GM12878 (cell line): ENCODE results near the gene LCE1F. TPM values are rescaled to one million over a fixed set of nuclear protein-coding genes. Genes with fewer than 3 reads are reported as not detected.

Source experiments
- ATAC-seq: fragments of 200-7000 bp; cut with Tn5 transposase; 3 replicates; pipeline ENCODE4 v1.9.1; 2020; ENCODE audit warnings: mild to moderate bottlenecking, moderate library complexity
- BruUV-seq: library from RNA; stranded (reverse); fragments of 400-500 nt; replicated peaks from 2 replicates; lab custom pipeline; 2021; lab: Mats Ljungman, UMichigan
- CTCF ChIA-PET: fragments of 300-600 bp; sonication (Branson Sonifier 250); formaldehyde crosslinking; extraction: SDS; loops from one replicate; lab custom pipeline; 2021; ENCODE audit warnings: inconsistent platforms; lab: Yijun Ruan, JAX
- POLR2A ChIA-PET: fragments of 350-600 bp; formaldehyde crosslinking; extraction: SDS; loops from one replicate; lab custom pipeline; 2021; ENCODE audit warnings: inconsistent platforms; lab: Charles Lee
- RAD21 ChIA-PET: fragments of 300-600 bp; sonication (Branson Sonifier 250); formaldehyde crosslinking; loops from one replicate; lab custom pipeline; 2023; ENCODE audit warnings: antibody characterized with exemption; ENCODE audit not compliant: unreplicated experiment; lab: Charles Lee
- SMC1A ChIA-PET: fragments of 300-600 bp; sonication (Branson Sonifier 250); formaldehyde crosslinking; loops from one replicate; lab custom pipeline; 2023; ENCODE audit not compliant: unreplicated experiment, uncharacterized antibody; lab: Charles Lee
- DNase-seq: peaks from one replicate; pipeline ENCODE4 v3.0.0-alpha.2; 2011; ENCODE audit warnings: low read depth, low spot score
- FAIRE-seq: peaks from 3 replicates; lab custom pipeline; 2011; peaks lifted over from hg19 to GRCh38; lab: Jason Lieb, UNC
- H2AFZ ChIP-seq: 2 replicates; pipeline ENCODE4 v1.6.0; 2011; ENCODE audit warnings: low read depth, low read length, control low read depth; ENCODE audit not compliant: control insufficient read depth
- H3K27ac ChIP-seq: 2 replicates; pipeline ENCODE4 v1.5.1; 2011; ENCODE audit warnings: control low read depth; ENCODE audit not compliant: control insufficient read depth, insufficient read depth
- H3K27me3 ChIP-seq, 2 experiments: replicated peaks in 1 of 2; 2 replicates each; pipeline versions ENCODE4 v1.6.0 to v1.6.1; 2011; ENCODE audit warnings: low read length in 1 of 2; ENCODE audit not compliant: control insufficient read depth in 2 of 2, insufficient read depth in 2 of 2
- H3K36me3 ChIP-seq, 2 experiments: 2 replicates each; pipeline ENCODE4 v1.5.1; 2011; ENCODE audit warnings: low read length in 1 of 2; ENCODE audit not compliant: control insufficient read depth in 2 of 2, insufficient read depth in 2 of 2
- H3K4me1 ChIP-seq: 2 replicates; pipeline ENCODE4 v1.6.1; 2011; ENCODE audit warnings: mild to moderate bottlenecking, low read length, moderate library complexity, mixed read lengths; ENCODE audit not compliant: control insufficient read depth, insufficient read depth
- H3K4me2 ChIP-seq: 2 replicates; pipeline ENCODE4 v1.6.0; 2011; ENCODE audit warnings: control low read depth; ENCODE audit not compliant: control insufficient read depth, insufficient read depth
- H3K4me3 ChIP-seq: fragments of 200-600 bp; sonication (generic); 2 replicates; pipeline ENCODE4 v1.5.1; 2016
- H3K79me2 ChIP-seq: 2 replicates; pipeline ENCODE4 v1.6.0; 2011; ENCODE audit warnings: low read length; ENCODE audit not compliant: control insufficient read depth, insufficient read depth
- H3K9ac ChIP-seq: 2 replicates; pipeline ENCODE4 v1.8.0; 2011; ENCODE audit warnings: low read length, control low read depth, mixed read lengths; ENCODE audit not compliant: control insufficient read depth, insufficient read depth
- H3K9me3 ChIP-seq: replicated peaks from 3 replicates; pipeline ENCODE4 v1.5.1; 2011; ENCODE audit warnings: mild to moderate bottlenecking, low read length; ENCODE audit not compliant: control insufficient read depth, insufficient read depth
- H4K20me1 ChIP-seq: 2 replicates; pipeline ENCODE4 v1.6.0; 2011; ENCODE audit not compliant: control insufficient read depth, insufficient read depth
- BCLAF1 ChIP-seq: fragments of 450-650 bp; IDR thresholded peaks from 2 replicates; pipeline ENCODE4 v1.6.1; 2017; ENCODE audit warnings: antibody characterized with exemption, mild to moderate bottlenecking, moderate library complexity
- CBX3 ChIP-seq: fragments of 200-600 bp; sonication (generic); IDR thresholded peaks from 2 replicates; pipeline ENCODE4 v1.6.1; 2016; ENCODE audit warnings: low read depth, borderline replicate concordance
- CHD2 ChIP-seq: IDR thresholded peaks from 2 replicates; pipeline ENCODE4 v1.6.1; 2011; ENCODE audit warnings: low read depth, low read length, improper control_type of control experiment, borderline replicate concordance
- CHD4 ChIP-seq: fragments of 200-600 bp; sonication (generic); IDR thresholded peaks from 2 replicates; pipeline ENCODE4 v1.6.1; 2016; ENCODE audit warnings: mild to moderate bottlenecking
- EED ChIP-seq: sonication (generic); IDR thresholded peaks from 2 replicates; pipeline ENCODE4 v1.6.1; 2016; ENCODE audit warnings: antibody characterized with exemption, low read depth
- GABPA ChIP-seq: IDR thresholded peaks from 2 replicates; pipeline ENCODE4 v1.6.1; 2014; ENCODE audit warnings: antibody characterized with exemption, low read depth, mild to moderate bottlenecking, inconsistent platforms
- HDAC2 ChIP-seq: fragments of 200-600 bp; sonication (generic); IDR thresholded peaks from 2 replicates; pipeline ENCODE4 v1.6.1; 2017
- JUNB ChIP-seq: IDR thresholded peaks from 2 replicates; pipeline ENCODE4 v1.6.1; 2016; ENCODE audit warnings: antibody characterized with exemption, mild to moderate bottlenecking
- MTA2 ChIP-seq: fragments of 450-650 bp; IDR thresholded peaks from 2 replicates; pipeline ENCODE4 v1.6.1; 2016; ENCODE audit warnings: low read depth, mild to moderate bottlenecking, moderate library complexity
- SMARCA5 ChIP-seq: fragments of 450-650 bp; IDR thresholded peaks from 2 replicates; pipeline ENCODE4 v1.6.1; 2017; ENCODE audit warnings: mild to moderate bottlenecking
- STAT1 ChIP-seq: fragments of 450-650 bp; conservative IDR thresholded peaks from 2 replicates; pipeline ENCODE4 v1.6.1; 2014; ENCODE audit warnings: antibody characterized with exemption, mild to moderate bottlenecking
- ZNF592 ChIP-seq: fragments of 450-650 bp; IDR thresholded peaks from 2 replicates; pipeline ENCODE4 v1.6.1; 2017; ENCODE audit warnings: mild to moderate bottlenecking, moderate library complexity
- ZSCAN29 ChIP-seq: fragments of 450-650 bp; IDR thresholded peaks from 2 replicates; pipeline ENCODE4 v1.6.1; 2017; ENCODE audit warnings: mild to moderate bottlenecking, moderate library complexity
- WGBS: methylation state at CpG from one replicate; pipeline ENCODE4 v1.1.6; 2016; ENCODE audit warnings: low lambda C conversion rate; ENCODE audit not compliant: insufficient replicate concordance, insufficient coverage; ENCODE audit errors: missing lambda C conversion rate; 5-methylcytosine and 5-hydroxymethylcytosine counted together
- in situ Hi-C: fragments of 300-500 bp; cut with MboI; formaldehyde crosslinking; loops from 9 replicates; pipeline ENCODE4 v1.14.3; 2018; ENCODE audit warnings: mixed read lengths
- intact Hi-C: fragments of 100-400 bp; cut with micrococcal nuclease; formaldehyde crosslinking; loops from one replicate; pipeline ENCODE4 v1.14.2; 2022; ENCODE audit not compliant: unreplicated experiment
- polyA plus RNA-seq, 11 experiments: library from polyadenylated mRNA; depleted of rRNA in 4 of 11; unstranded in 6 of 11; stranded (reverse) in 5 of 11; fragments of >200 nt; fragmentation: Nextera tagmentation in 4 of 11; fragmentation: Illumina TruSeq in 1 of 11; extraction: Ambion mirVana in 4 of 11; extraction: Trizol in 1 of 11; gene quantifications; 1 replicate in 1 of 11; 2 replicates in 10 of 11; pipeline versions ENCODE4 v1.2.1 to v1.2.3, GENCODE V29; 2011 to 2016; ENCODE audit warnings: inconsistent platforms in 2 of 11, missing spikeins in 2 of 11, low read depth in 1 of 11
- total RNA-seq, 4 experiments: library from RNA; depleted of rRNA in 3 of 4; stranded (reverse); fragments of >200 nt in 3 of 4; fragmentation: Illumina TruSeq in 1 of 4; extraction: Trizol in 1 of 4; gene quantifications; 2 replicates each; pipeline versions ENCODE4 v1.2.1 to v1.2.3, GENCODE V29; 2013 to 2021
- TF ChIP-seq, protein P1 (sequence below): fragments of 450-650 bp; IDR thresholded peaks from 2 replicates; pipeline ENCODE4 v1.6.1; 2018; ENCODE audit warnings: mild to moderate bottlenecking, low read depth, moderate library complexity; ENCODE audit not compliant: partially characterized antibody

Gene LCE1F
- total and polyA plus RNA-seq, 10 of the 15 experiments (the other 5 are each of a cell fraction or from before 2014, with no cell fraction given): 0.72 to 0.96 TPM; not detected in 8

DNA sequence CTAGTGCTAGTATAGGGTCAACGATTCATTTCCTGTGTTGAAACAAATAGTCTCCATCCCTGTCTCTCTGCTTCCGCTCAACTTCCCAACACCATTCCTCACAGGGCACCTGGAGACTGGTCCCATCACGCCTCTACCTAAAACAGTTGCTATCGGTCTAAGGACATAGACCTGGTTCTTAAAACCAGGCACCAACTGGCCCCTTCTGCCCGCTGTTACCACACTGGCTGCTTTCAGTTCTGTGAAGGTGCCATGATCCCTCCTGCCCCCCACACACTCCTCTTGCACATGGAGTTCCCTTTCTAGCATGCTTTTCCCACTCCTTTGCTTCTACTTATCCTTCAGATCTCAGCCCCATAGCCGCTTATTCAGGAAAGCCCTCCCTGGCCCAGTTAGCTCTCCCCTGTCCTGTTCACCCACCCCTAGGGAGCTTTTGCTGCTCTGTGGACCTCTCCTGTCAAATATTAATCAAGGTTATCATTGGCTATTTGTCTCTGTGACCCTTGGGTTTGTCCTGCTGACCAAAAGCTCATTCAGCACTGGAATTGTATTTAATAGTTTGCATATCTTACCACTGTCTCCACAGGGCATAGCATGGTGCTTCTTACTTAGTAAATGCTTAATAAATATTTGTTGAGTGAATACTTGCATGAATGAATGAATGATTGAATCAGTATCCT lies 29.0 kb upstream of the LCE1F start (continued):
- no peak for TF ChIP-seq BCLAF1
- TF ChIP-seq, protein P1, sequence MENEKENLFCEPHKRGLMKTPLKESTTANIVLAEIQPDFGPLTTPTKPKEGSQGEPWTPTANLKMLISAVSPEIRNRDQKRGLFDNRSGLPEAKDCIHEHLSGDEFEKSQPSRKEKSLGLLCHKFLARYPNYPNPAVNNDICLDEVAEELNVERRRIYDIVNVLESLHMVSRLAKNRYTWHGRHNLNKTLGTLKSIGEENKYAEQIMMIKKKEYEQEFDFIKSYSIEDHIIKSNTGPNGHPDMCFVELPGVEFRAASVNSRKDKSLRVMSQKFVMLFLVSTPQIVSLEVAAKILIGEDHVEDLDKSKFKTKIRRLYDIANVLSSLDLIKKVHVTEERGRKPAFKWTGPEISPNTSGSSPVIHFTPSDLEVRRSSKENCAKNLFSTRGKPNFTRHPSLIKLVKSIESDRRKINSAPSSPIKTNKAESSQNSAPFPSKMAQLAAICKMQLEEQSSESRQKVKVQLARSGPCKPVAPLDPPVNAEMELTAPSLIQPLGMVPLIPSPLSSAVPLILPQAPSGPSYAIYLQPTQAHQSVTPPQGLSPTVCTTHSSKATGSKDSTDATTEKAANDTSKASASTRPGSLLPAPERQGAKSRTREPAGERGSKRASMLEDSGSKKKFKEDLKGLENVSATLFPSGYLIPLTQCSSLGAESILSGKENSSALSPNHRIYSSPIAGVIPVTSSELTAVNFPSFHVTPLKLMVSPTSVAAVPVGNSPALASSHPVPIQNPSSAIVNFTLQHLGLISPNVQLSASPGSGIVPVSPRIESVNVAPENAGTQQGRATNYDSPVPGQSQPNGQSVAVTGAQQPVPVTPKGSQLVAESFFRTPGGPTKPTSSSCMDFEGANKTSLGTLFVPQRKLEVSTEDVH: no peak

- FAIRE-seq: no peak
- RAD21 ChIA-PET: no interaction called here
- WGBS: 0% methylated on average over 1 of the region's 1 CpG
- TF ChIP-seq CHD2: no peak
- no peak for TF ChIP-seq STAT1
- TF ChIP-seq EED: no peak
- TF ChIP-seq MTA2: no peak
- no peak for TF ChIP-seq HDAC2
- no peak for TF ChIP-seq CHD4
- no peak for TF ChIP-seq ZSCAN29
- no peak for TF ChIP-seq GABPA
- no peak for TF ChIP-seq JUNB
- no peak for TF ChIP-seq CBX3
- TF ChIP-seq ZNF592: no peak
- TF ChIP-seq SMARCA5: no peak
These were observed 27.1 kb upstream of the LCE1F start for GRCh38 chr1:152747831-152748230.

More at GRCh38 chr1:152747831-152748230, 27.1 kb upstream of the LCE1F start:
- POLR2A ChIA-PET: no interaction called here
- H3K27ac ChIP-seq: no peak overlapping the region
- ATAC-seq (no peak), DNase-seq (no peak)
- H2AFZ ChIP-seq: no peak overlapping the region
- H3K4me1 ChIP-seq: no peaks in the 10 kb centered on the region
- no peaks in the 10 kb centered on the region for H4K20me1 ChIP-seq
- CTCF ChIA-PET: no interaction called here
- SMC1A ChIA-PET: no interaction called here
- no peak overlapping the region for H3K4me3 ChIP-seq
- no peaks in the 10 kb centered on the region for H3K36me3 ChIP-seq
- H3K9ac ChIP-seq: no peak overlapping the region
- H3K9me3 ChIP-seq: no peaks in the 10 kb centered on the region
- H3K27me3 ChIP-seq: no peaks in the 10 kb centered on the region; a peak in 1 of 4 replicates
- BruUV-seq: no TSS peak
- H3K79me2 ChIP-seq: no peaks in the 10 kb centered on the region
- intact Hi-C loops (no loop called here), in situ Hi-C loops (no loop called here)
- no peak overlapping the region for H3K4me2 ChIP-seq
